BLaER1 treated with 17β-estradiol and CSF1 and Interleukin-3, amounts not matched to agents 10 nM and 100 nM (cell line): ENCODE measurements around the gene YIPF2.

Source experiments
- H3K27ac ChIP-seq, 11 experiments: shearing (Covaris generic); formaldehyde crosslinking; 2 replicates each; pipeline ENCODE4 v1.8.1; 2022
- H3K27me3 ChIP-seq, 11 experiments: shearing (Covaris generic); formaldehyde crosslinking; 2 replicates each; pipeline ENCODE4 v1.8.1; 2022
- H3K36me3 ChIP-seq, 11 experiments: shearing (Covaris generic); formaldehyde crosslinking; 2 replicates each; pipeline ENCODE4 v1.8.1; 2022
- H3K4me1 ChIP-seq, 10 experiments: shearing (Covaris generic); formaldehyde crosslinking; 2 replicates each; pipeline ENCODE4 v1.8.1; 2022
- H3K4me2 ChIP-seq, 11 experiments: shearing (Covaris generic); formaldehyde crosslinking; 2 replicates each; pipeline ENCODE4 v1.8.1; 2022
- H3K4me3 ChIP-seq, 10 experiments: shearing (Covaris generic); formaldehyde crosslinking; 2 replicates each; pipeline ENCODE4 v1.8.1; 2022
- H3K9ac ChIP-seq, 11 experiments: shearing (Covaris generic); formaldehyde crosslinking; 2 replicates each; pipeline ENCODE4 v1.8.1; 2022
- H3K9me3 ChIP-seq, 11 experiments: shearing (Covaris generic); formaldehyde crosslinking; replicated peaks in 1 of 11; 2 replicates each; pipeline ENCODE4 v1.8.1; 2022
- H4K20me1 ChIP-seq, 11 experiments: shearing (Covaris generic); formaldehyde crosslinking; 2 replicates each; pipeline ENCODE4 v1.8.1; 2022
- Cebpa-rat ChIP-seq, 11 experiments: shearing (Covaris generic); IDR thresholded peaks; 2 replicates each; pipeline ENCODE4 v1.8.1; 2022

YIPF2 gene

DNA sequence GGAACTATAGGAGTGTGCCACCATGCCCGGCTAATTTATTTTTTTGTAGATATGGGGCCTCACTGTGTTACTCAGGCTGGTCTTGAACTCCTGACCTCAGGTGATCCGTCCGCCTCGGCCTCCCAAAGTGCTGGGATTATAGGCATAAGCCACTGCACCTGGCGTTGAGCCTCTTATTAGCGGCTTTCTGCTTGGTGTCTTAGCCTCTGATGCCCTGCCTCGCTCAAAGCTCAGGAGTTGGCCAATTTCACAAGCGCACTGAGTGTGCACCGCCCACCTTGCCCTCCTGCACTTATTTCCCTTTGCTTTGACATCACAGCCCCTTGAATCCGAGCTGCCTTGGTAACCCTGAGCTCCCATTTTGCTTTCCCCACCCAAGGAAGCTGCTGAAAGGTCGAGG lies 10.1 kb downstream of the YIPF2 start:
- Histone ChIP-seq H3K4me1 (no peaks in the 10 kb centered on the region), H3K27me3 (no peaks in the 10 kb centered on the region), H3K36me3 (peaks cover 76 to 98% (median 95%) of the 10 kb centered on the region in 11 experiments), H3K9me3 (no peaks in the 10 kb centered on the region), H3K4me2 (no peak overlapping the region), H3K9ac (no peak overlapping the region), H3K4me3 (no peak overlapping the region), H4K20me1 (peaks cover 0 to 84% (median 40%) of the 10 kb centered on the region in 11 experiments; a peak in 17 of 22 replicates), H3K27ac (no peak overlapping the region)
- TF ChIP-seq Cebpa-rat (IDR thresholded peaks at IDR 0.05): no peak

DNA sequence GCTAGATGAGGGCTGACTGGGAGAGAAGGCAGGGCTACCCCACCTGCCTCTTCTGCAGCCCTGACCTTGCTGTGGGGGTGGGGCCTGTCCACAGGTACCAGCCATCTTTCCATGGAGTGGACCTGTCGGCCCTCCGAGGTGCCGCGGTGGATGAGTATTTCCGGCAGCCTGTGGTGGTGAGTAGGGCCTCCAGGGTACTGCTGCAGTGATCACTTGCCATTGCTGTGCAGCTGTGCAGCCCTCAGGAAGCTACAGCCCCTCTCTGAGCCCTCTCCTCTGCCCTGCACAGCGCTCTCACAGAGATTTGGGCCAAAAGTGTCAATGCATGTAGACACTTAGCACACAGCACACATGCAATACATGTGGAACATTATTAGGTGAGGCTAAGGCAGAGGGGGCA lies 11.8 kb downstream of the YIPF2 start:
- no peak overlapping the region for H3K9ac ChIP-seq
- H3K27me3 ChIP-seq: no peaks in the 10 kb centered on the region
- H3K36me3 ChIP-seq: peaks cover 81 to 100% (median 97%) of the 10 kb centered on the region in 11 experiments
- H3K4me1 ChIP-seq: no peaks in the 10 kb centered on the region
- H3K9me3 ChIP-seq: no peaks in the 10 kb centered on the region
- H3K27ac ChIP-seq: no peak overlapping the region
- H3K4me3 ChIP-seq: no peak overlapping the region
- peaks cover 0 to 69% (median 38%) of the 10 kb centered on the region in 11 experiments; a peak in 17 of 22 replicates for H4K20me1 ChIP-seq
- TF ChIP-seq Cebpa-rat (IDR thresholded peaks at IDR 0.05): no peak
- H3K4me2 ChIP-seq: no peak overlapping the region

DNA sequence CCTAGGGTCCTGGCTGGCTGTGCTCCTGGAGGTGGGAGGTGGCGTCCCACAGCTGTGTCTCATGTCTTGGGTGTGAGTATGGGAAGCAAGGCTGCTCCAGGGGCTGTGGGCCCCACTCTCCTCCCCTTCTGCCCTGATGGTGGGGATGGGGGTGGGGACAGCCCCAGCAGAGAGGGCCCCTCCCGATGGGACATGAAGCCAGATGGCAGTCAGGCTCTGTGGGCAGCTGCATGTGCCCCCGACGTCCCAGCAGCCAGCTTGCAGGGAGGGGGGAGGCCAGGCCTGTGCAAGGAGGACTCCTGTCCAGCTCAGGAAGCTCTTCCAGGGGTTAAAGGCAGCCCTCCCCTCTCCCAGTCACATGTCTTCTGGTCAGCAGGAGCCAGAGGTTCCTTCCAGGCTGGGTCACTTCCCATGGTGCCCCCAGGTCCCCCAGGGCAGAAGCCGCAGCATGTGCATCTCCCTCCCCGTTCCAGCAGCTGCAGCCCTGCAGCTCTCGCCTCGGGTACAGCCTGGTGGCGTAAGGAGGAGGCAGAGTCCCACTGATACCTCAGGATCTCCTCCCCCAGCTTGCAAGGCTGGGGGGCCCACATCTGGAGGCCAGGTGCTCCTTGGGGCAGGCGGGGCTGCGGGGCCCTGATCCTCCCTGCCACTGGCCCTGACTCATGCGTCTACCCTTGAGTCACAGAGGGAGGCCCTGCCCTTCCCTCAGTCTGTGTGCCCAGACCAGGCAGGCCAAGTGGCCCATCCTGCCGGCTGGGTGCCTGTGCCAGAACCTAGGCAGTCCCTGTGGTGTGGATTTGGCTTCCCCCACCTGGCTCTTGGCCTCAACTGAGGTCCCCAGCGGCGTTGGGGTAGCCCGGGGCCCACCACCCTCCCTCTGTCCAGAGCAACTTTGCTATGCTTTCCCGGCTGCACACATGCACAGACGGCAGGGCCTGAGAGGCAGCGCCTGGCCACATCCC lies 13.0 kb downstream of the YIPF2 start:
- H3K4me1 ChIP-seq: no peaks in the 10 kb centered on the region
- peaks cover 0 to 57% (median 35%) of the 10 kb centered on the region in 11 experiments; a peak in 17 of 22 replicates for H4K20me1 ChIP-seq
- H3K36me3 ChIP-seq: peaks cover 82 to 100% (median 97%) of the 10 kb centered on the region in 11 experiments
- no peak for TF ChIP-seq Cebpa-rat (IDR thresholded peaks at IDR 0.05)
- H3K9me3 ChIP-seq: no peaks in the 10 kb centered on the region
- H3K9ac ChIP-seq: peak overlapping the region in 1 of 11 experiments; percentile 23; a peak in 1 of 22 replicates
- H3K4me2 ChIP-seq: no peak overlapping the region
- H3K4me3 ChIP-seq: no peak overlapping the region
- H3K27me3 ChIP-seq: no peaks in the 10 kb centered on the region
- no peak overlapping the region for H3K27ac ChIP-seq

DNA sequence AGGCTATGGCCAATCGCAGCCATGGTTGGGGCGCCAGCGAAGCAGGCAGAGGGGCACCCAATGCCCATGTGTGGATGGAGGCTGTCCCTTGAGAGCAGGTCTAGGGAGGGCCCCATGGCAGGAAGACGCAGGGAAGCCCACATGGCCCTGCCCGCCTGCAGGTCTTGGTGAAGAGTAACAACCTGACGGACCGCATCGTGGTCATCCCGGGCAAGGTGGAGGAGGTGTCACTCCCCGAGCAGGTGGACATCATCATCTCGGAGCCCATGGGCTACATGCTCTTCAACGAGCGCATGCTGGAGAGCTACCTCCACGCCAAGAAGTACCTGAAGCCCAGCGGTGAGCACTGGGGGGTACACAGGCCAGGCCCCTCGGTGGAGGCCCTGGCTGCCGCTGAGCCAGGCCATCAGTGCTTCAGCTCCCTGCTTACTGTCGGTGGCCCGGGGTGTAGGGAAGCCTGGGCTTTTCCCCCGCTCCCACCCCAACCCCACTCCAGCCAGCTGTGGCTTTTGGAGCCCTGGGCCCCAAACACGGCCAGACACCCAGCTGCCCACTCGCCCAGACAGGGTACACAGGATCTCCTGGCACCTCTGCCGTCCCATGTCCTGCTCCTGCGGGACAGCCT lies 14.6 kb downstream of the YIPF2 start:
- Histone ChIP-seq H3K4me1 (no peaks in the 10 kb centered on the region), H3K27ac (no peak overlapping the region), H3K4me2 (no peak overlapping the region), H3K36me3 (peaks cover 79 to 100% (median 97%) of the 10 kb centered on the region in 11 experiments), H3K27me3 (no peaks in the 10 kb centered on the region), H3K9ac (no peak overlapping the region), H3K4me3 (no peak overlapping the region), H3K9me3 (no peaks in the 10 kb centered on the region), H4K20me1 (peaks cover 0 to 44% (median 25%) of the 10 kb centered on the region in 11 experiments; a peak in 16 of 22 replicates)
- no peak for TF ChIP-seq Cebpa-rat (IDR thresholded peaks at IDR 0.05)

DNA sequence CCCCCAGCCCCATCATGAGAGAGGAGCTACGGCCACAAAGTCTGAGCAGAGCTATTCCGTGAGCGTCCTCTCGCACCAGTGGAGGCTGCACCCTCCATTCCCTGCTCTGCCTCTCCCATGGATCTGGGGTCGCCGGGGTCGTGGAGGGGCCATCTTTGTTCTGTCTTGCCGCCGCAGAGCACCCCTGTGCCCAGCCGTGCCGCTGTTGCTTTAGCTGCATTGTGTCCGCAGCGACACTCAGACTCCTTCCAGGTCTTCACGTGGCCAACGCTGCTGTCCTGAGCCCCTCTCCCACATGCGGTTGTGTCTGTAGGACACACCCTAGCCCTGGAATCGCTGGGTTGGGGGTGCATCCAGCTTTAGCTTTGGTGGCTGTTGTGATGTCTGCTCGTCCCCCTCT lies 15.8 kb downstream of the YIPF2 start:
- H3K4me3 ChIP-seq: no peak overlapping the region
- no peaks in the 10 kb centered on the region for H3K9me3 ChIP-seq
- H3K4me2 ChIP-seq: no peak overlapping the region
- H4K20me1 ChIP-seq: peaks cover 0 to 48% (median 27%) of the 10 kb centered on the region in 11 experiments; a peak in 16 of 22 replicates
- no peak for TF ChIP-seq Cebpa-rat (IDR thresholded peaks at IDR 0.05)
- no peak overlapping the region for H3K9ac ChIP-seq
- no peaks in the 10 kb centered on the region for H3K27me3 ChIP-seq
- H3K36me3 ChIP-seq: peaks cover 80 to 100% (median 97%) of the 10 kb centered on the region in 11 experiments
- H3K27ac ChIP-seq: no peak overlapping the region
- H3K4me1 ChIP-seq: no peaks in the 10 kb centered on the region

DNA sequence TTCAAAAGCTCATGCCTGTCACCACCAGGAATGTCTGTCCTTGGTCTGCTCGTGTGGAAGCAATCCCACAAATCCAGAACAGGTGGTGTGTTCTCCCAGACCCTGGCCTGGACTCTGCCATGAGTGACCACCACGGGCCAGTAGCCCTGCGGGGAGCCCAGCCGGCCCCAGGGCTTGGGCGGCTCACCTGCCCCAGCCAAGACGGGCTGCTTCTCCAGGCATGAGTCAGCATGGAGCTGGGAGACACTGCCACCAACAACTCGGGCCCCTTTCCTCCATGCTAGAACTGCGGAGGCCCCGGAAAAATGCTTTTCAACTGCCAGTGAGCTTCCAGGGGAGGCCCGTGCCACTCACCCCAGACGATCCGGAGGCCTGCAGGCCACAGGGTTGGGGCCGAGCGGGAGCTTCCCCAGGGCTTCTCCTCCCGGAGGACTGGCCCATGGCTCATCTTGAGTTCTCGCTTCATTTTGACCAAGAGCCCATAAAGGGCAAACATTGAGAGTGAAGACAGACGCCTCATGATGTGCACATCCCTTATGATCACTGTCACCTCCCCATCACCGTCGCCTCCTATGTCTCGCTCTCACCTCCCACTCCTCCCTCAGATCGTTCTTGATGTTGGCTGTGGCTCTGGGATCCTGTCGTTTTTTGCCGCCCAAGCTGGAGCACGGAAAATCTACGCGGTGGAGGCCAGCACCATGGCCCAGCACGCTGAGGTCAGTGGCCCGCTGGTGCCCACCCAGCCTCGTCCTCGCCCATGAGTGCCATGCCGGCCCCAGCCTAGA lies 16.7 kb downstream of the YIPF2 start:
- Histone ChIP-seq H3K4me3 (no peak overlapping the region), H3K9me3 (no peaks in the 10 kb centered on the region), H3K27me3 (no peaks in the 10 kb centered on the region), H3K4me2 (no peak overlapping the region), H3K27ac (no peak overlapping the region), H4K20me1 (peaks cover 0 to 57% (median 34%) of the 10 kb centered on the region in 11 experiments; a peak in 16 of 22 replicates), H3K36me3 (peaks cover 82 to 100% (median 98%) of the 10 kb centered on the region in 11 experiments), H3K9ac (no peak overlapping the region), H3K4me1 (no peaks in the 10 kb centered on the region)
- no peak for TF ChIP-seq Cebpa-rat (IDR thresholded peaks at IDR 0.05)

DNA sequence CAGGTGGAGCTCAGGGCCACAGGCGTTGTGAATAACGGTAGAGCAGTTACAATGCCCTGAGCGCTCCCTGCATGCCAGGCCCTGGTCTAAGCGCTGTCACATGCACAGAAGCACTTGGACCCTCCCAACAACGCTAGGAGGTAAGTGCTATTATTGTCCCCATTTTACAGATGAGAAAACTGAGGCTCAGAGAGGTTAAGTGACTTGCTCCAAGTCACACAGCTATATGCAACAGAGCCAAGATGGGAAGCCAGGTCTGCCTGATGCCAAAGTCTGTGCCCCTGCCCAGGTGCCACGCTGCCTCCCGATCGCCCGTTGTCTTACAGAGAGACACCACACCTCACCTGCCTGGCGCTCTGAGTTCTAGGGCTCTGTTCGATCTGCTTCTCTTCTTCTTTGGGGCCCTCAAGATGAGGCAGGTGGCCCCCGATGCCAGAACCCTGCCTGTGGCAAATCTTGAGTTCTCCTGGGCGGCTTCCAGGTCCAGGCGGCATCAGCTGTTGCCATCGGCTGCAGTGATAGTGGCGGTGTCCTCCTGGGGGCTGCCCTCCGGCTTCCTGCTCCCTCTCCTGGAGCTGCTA lies 20.0 kb downstream of the YIPF2 start:
- H3K4me3 ChIP-seq: no peak overlapping the region
- no peaks in the 10 kb centered on the region for H3K9me3 ChIP-seq
- TF ChIP-seq Cebpa-rat (IDR thresholded peaks at IDR 0.05): no peak
- peaks cover 0 to 21% (median 15%) of the 10 kb centered on the region in 10 experiments; a peak in 10 of 20 replicates for H3K4me1 ChIP-seq
- H3K4me2 ChIP-seq: no peak overlapping the region
- peaks cover 31 to 65% (median 53%) of the 10 kb centered on the region in 11 experiments for H4K20me1 ChIP-seq
- no peak overlapping the region for H3K27ac ChIP-seq
- peaks cover 62 to 99% (median 86%) of the 10 kb centered on the region in 11 experiments for H3K36me3 ChIP-seq
- no peaks in the 10 kb centered on the region for H3K27me3 ChIP-seq
- no peak overlapping the region for H3K9ac ChIP-seq

DNA sequence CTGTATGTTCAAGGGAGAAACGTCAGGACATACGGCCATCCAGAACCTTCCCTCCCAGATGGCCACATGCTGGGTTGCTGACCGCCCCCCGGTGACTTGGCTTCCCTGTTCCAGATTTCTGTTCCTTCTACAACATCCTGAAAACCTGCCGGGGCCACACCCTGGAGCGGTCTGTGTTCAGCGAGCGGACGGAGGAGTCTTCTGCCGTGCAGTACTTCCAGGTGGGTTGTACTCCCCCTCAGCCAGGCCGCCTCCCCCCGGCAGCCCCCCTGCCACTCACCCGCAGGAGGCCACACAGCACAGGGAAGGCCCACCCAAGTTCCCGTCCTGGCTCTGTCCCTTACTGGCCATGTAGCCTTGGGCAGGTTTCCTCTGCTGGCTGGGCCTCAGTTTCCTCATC lies 20.5 kb downstream of the YIPF2 start:
- TF ChIP-seq Cebpa-rat (IDR thresholded peaks at IDR 0.05): no peak
- H3K36me3 ChIP-seq: peaks cover 61 to 97% (median 83%) of the 10 kb centered on the region in 11 experiments
- H3K9ac ChIP-seq: no peak overlapping the region
- H3K4me1 ChIP-seq: peaks cover 0 to 21% (median 15%) of the 10 kb centered on the region in 10 experiments; a peak in 10 of 20 replicates
- H4K20me1 ChIP-seq: peaks cover 33 to 70% (median 57%) of the 10 kb centered on the region in 11 experiments
- no peak overlapping the region for H3K27ac ChIP-seq
- H3K9me3 ChIP-seq: peaks cover 0 to 2% (median 0%) of the 10 kb centered on the region in 11 experiments; a peak in 6 of 22 replicates
- H3K4me3 ChIP-seq: no peak overlapping the region
- no peak overlapping the region for H3K4me2 ChIP-seq
- no peaks in the 10 kb centered on the region for H3K27me3 ChIP-seq
